NK-92 treated with Interleukin-12 subunit alpha and Interleukin-12 subunit beta, amount 100 ng/mL, for 24 hours (cell line): Measurements from ENCODE around the gene TNRC6B.
"Not testable (repeated sequence)": the region's sequence is repeated elsewhere in the genome, so short reads cannot be mapped to it uniquely, and the experiment has no call there.

Source experiments
- DNase-seq: peaks from one replicate; lab custom pipeline; 2025; lab: John Stamatoyannopoulos, UW

Gene TNRC6B

DNA sequence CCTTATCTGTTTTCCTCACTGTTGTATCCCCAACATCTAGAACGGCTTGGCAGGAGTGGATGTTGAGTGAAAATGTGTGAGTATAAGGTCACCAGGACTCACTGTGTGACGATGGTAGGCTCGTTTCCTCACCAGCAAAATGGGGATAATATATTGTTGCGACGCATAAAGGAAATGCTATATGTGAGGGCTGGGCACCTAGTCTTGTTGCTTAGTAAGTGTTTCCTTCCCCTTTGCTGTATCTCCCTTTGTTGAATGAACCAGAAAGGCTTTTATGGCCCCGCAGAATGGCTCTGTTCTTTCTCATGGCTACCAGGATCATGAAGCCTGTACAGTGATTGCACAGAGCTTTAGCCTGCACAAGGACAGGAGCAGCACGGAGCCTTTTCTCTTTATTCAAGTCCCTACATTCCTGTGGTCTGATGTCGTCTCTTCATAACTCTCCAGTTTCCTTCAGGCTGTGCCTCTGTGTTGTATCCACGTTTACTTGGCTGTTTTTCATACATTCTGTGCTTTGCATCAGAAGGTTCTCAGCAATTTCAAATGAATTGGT lies 5.4 kb downstream of the TNRC6B start:
- DNase-seq: no peak

DNA sequence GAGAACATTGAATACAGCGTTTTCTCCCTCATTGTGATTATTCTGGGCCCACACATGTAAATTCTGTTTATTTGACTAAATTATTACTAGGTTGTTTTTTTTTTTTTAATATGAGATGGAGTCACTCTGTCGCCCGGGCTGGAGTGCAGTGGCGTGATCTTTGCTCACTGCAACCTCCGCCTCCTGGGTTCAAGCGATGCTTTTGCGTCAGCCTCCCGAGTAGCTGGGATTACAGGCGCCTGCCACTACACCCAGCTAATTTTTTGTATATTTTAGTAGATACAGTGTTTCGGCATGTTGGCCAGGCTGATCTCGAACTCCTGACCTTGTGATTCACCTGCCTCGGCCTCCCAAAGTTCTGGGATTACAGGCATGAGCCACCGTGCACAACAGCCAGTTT lies 5.9 kb downstream of the TNRC6B start:
- not testable (repeated sequence) for DNase-seq

DNA sequence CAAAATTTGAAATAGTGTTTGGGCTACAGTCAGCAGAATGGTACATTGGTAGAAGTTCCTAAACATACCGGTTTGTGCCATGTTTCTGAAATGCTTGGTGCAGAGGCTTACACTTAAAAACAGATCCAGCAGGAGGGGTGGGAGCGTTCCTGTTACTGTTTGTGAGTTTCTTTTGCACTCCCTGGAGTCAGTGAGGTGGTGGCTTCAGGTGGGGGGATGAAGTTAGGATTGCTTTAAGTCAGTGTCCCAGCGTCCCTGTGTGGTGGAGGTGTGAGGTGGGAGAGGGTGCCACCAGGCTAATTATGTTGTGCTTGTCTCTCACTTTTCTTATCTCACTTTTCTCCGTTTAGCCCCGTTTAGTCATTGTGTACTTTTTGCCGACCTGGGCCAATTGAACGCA lies 9.7 kb downstream of the TNRC6B start:
- DNase-seq: no peak

DNA sequence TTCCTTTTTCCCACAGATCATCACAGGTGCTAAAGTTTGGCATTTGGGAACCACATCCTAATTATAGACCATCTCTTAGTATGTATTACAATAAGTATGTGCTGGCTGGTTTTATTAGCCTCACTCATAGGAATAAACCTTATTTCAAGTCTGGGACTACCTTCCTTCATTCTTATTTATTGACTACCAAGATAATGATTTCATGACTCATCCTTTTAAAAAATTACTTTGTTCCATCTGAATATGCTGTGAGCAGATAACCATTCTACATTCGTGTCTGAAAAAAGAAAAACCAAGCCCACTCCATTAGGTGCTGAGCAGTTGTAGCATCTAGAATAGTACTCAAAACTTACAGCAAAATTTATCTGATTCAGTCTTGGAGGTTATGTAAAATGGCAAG lies 12.3 kb downstream of the TNRC6B start:
- no peak for DNase-seq

DNA sequence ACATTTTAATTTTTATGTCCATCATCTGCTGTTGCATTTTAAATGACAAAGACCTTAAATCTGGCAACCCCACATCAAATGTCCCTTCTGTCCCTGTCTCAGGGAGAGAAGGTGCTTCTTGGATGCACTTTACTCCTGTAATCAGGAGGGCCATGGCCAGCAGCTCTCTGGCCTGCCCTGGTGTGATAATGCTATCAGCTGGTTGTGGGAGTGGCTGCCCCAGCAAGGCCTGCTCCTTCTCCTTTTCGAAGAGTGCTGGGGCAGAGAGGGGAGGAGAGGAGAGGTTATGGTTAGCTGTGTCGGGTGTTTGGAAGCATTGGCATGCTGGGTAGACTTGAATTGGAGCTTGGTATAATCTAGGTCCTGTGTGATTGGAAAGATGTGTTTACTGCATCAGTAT lies 12.8 kb downstream of the TNRC6B start:
- no peak for DNase-seq

DNA sequence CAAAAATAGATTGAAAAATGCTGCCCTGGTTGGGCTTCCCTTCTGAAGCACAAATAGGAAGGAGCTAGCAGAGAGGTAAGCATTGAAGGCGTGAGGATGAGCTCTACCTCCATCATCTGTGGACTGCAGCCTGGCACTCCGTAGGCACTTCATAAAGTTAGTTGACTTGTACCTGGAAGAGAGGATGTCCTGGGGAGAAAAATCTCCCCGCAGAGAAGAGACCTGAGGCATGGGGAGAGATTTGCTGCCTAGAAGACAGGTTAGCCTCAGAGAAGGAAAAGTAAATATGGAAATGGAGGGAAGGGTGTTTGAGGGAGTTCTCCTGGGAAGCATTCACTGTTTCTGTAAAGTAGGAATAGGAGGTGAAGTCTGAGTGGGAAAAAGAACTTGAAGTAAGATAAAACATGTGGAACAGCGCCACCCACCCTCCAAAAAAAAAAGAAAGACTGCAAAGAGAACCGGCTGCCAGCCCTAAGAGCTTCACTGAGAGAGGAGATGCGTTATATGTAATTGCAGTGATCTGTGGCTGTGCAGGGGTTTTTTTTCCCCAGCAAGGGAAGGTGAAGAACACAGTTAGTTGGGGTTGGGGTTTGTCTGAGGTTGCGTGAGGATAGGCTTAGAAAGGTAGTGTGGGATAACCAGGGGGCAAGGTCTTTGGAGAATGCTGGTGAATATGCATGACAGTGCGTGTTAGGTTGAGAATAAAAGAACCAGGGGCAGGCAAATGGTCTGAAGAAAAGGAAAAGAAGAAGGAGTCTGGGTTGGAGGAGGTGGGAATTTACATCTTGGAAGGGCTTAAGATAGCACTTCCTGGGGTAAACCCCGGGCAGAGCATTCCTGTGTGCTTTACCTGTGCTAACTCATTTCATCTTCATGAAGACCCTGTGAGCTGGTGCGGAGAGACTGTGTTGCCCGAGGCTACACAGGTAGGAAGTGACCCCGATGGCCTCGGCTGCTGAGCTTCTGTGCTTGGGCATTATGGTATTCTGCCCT lies 16.0 kb downstream of the TNRC6B start:
- DNase-seq: no peak

DNA sequence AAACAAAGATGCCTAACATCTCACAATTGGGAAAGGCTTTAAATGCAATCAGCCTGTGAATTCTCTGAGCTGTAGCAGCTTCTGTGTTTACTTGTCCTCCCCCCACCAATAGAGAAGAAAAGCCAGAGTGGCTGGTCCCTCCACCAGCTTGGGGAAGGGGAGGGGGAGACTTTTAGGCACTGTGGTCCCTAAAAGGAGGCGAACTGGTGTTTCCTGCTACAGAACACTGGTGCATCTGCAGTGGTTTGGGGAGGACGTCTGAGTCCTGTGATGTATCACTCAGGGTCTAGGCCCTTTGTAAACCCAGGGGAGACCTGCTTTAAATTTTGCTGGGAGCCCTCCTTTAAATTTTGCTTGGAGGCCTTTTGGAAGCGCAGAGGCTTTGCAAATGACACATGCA lies 16.9 kb downstream of the TNRC6B start:
- DNase-seq: no peak

DNA sequence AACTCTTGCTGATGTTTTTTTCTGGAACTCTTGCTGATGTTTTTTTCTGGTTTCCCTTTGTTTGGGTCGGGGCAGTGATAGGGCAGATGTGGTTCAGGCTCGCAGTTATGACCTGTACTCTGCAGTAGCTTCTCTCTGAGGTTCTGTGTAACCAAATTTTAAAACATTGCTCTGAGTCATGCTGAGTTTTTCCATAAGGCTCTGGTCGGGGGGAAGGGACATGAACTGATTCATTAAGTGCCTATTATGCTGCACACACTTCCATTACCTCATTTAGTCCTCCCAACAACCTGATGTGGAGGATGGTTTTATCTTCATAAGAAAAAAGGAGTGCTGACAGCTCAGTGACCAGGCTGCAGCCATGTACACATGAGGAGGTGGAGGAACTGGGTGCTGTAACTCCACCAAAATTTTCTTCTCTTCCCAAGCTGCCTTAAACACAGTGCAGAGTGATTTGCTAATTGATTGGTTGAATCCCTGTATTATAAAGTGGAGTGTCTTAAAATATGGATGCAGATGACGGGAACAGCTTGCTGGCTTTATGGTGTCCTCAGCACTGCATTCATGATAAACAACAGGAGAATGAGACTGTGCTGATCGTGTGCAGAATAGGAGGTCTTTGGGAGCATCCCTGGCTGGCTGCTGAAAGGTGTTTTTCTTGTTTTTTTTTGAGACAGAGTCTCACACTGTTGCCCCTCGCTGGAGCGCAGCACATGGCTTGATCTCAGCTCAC lies 19.1 kb downstream of the TNRC6B start:
- DNase-seq: no peak

DNA sequence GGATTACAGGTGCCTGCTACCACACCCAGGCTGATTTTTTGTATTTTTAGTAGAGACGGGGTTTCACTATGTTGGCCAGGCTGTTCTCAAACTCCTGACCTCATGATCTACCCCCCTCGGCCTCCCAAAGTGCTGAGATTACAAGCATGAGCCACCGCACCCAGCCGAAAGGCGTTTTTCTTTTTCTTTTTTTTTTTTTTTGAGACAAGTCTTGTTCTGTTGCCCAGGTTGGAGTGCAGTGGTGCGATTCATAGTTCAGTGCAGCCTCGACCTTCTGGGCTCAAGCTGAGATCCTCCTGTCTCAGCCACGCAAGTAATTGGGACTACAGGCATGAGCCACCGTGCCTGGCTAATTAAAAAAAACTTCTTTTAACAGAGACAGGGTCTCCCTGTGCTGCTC lies 19.7 kb downstream of the TNRC6B start:
- not testable (repeated sequence) for DNase-seq

DNA sequence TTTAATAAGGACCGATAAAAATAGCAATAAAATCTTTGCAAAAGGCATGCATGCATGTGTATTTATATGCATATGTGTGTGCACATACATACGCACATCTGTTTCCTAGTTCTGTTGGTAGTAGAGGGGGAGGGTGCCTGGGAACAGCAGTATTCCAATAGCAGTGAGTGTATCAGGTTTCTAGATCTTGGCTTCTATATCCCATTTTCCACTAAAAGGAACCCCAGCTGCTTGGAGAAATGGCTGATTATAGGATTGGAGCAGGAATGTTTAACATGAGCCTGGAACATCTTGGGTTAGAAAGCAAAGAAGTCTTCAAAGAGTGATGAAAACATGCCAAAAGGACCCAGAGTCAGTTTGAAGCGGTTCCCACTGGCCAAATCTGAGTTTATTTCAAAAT lies 21.0 kb downstream of the TNRC6B start:
- DNase-seq: no peak

DNA sequence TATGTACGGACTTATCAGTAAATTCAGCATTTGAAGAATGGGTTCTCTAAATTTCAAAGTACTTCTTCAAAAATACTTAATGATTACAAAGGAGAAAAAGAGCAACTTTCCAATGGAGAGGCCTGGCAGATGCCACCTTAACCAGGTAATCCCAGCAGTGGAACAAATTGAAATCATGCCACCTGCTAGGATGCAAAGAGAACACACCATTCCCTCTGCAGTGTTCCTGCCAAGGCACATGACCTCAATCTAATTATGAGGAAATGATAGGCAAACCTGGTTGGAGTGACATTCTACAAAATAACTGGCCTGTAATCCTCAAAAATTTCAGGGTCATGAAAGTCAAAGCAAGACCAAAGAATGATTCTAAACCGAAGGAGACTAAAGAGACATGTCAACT lies 21.5 kb downstream of the TNRC6B start:
- no peak for DNase-seq

DNA sequence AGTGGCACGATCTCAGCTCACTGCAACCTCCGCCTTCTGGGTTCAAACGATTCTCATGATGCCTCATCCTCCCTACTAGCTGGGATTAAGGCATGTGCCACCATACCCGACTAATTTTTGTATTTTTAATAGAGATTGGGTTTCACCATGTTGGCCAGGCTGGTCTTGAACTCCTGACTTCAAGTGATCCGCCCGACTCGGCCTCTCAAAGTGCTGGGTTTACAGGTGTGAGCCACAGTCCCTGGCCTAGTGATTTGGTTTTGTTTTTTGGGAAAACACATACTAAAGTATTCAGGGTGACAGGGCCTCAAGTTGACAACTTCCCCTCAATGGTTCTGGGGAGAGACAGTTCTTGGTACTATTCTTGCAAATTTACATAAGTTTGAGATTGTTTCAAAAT lies 22.1 kb downstream of the TNRC6B start:
- no peak for DNase-seq

DNA sequence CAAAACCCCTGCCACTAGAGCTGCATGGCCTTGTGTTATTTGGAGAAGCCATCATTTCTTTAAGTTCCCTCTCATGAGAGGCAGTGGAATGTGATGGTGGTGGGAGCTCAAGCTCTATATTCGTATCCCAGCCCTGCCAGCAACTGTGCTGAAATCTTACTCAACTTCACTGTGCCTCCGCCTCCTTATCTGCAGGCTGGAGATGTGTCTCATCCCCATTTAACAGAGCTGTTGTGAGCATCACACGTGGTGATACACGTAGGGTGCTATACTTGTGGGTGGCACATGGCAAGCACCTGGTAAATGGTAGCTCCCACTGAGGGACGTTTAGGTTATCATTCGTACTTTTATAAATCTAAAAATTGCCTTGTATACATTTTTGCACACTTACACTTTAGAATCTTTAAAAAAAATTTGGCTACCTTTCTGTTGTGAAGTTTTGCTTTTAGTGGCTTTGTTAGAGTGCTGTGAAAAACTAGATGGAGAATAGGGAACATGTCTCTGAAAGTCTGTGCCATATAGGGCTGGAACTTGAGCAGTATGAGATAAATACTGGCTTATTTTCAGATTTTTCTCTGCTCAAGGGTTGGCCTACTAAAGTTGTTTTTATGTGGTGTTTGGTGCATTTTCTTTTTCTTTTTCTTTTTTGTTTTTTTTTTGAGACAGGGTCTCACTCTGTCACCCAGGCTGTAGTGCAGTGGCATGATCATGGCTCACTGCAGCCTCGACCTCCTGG lies 23.2 kb downstream of the TNRC6B start:
- DNase-seq: no peak

DNA sequence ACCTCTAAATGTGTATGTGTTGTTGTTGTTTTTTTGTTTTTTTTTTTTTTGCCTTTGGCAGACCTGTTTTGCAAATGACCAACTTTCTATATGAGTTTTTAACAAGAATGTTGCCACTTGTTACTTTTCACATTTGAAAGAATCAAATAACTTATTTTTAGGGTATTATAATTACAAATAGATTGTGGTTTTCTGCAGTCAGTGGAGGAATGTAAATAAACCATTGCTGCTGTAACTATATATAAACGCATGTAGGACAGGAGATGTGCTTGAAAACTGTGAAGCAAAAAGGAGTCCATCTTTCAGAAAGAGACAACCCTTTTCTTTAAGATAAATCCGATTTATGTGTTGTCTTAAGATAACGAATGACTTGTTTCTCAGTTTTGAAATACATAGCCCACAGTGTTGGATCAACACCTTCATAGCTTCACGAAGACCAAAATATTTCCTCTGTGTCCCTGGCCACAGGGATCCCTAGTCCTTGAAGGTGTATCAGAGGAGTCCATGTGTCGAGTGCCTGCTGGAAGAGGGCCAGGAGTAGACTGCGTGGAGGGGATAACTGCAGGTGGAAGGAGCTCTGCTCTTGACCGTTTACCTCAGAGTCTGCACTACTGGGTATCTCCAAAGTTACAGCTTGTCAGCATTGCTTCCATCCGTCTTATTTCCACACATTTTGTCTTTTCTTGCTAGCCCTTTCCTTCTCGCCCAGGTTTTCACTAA lies 24.7 kb downstream of the TNRC6B start:
- DNase-seq: no peak

DNA sequence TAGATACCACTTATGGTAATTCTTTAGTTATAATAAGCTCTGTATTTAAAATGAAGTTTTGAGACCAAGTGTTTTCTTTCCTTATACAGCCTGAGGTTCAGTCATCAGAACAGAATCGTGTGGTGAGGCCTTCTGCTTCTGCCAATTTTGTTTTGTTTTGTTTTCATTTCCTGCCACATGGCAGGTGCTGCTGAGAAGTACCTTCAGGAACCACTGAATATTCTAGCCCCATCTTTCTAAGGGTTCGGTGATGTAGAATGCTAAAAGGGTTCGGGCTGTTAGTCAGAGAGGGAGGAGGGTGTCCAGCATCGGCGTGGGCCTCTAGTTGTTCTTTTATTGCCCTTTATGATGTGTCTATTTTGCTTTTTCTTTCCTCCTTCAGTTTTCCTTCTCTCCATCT lies 25.8 kb downstream of the TNRC6B start:
- DNase-seq: no peak

DNA sequence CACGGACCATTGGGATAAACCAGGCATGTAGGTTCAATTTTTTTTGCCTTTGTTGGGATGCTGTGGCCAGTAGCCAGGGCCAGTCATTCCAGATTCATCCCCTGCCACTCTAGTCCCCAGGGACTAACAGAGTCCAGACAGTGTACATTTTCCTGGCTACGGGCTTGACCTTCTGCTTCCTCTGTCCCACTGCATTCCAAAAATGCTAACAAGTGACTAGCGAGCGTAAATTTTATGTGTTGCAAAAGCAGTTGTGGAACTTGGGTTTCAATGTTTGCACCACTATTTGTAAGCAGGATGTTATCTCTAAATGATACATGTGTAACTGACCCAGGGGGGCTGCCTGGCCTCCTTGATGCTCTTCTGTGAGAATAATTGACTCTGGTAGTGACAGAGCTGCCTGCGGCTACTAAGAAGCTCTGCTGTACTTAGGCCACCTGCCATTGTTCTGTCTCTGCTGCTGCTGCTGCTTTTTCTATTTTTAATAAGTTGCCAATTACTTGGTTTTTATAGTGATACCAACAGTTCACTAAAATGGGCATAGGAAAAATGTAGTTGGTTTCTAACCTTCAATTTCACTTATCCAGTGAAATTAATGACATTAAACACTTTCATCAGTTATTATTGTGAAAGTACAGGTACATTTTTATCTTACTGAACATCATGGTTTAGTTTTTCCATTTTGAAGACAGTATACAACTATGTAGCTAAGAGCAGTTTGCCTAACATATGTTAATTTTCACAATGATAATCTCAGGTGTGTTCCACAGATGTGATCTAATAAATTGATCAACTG lies 26.8 kb downstream of the TNRC6B start:
- no peak for DNase-seq

DNA sequence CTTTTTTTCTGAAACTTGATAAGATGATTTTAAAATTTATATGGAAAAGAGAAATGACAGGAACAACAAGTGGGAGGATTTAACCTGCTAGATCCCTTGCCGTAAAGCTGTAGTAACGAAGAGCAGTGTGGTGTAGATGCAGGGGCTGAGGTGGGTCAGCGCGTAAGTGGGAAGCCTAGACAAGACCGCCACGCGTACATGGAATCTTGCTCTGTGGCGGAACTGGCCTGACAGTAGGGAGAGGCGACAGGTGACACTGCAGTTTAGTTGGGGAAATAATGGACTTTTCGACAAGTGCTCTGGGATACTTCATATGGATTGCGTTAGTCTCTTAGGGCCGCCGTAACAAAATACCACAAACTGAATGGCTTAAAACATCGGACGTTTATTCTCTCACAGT lies 28.8 kb downstream of the TNRC6B start:
- DNase-seq: no peak

DNA sequence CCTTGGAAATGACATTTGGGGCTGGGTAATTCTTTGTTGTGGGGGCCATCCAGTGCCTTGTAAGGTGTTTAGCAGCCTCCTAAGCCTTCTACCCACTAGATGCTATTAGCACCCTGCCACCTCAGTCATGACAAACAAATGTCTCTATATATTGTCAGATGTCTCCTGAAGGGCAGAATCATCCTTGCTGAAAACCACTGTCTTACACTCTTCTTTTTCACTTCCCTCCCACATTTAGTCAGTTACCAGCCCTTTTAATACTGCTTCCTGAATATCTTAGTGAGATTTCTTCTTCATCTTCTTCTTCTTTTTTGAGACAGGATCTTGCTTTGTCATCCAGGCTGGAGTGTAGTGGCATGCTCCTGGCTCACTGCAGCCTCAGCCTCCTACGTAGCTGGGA lies 33.1 kb downstream of the TNRC6B start:
- no peak for DNase-seq

DNA sequence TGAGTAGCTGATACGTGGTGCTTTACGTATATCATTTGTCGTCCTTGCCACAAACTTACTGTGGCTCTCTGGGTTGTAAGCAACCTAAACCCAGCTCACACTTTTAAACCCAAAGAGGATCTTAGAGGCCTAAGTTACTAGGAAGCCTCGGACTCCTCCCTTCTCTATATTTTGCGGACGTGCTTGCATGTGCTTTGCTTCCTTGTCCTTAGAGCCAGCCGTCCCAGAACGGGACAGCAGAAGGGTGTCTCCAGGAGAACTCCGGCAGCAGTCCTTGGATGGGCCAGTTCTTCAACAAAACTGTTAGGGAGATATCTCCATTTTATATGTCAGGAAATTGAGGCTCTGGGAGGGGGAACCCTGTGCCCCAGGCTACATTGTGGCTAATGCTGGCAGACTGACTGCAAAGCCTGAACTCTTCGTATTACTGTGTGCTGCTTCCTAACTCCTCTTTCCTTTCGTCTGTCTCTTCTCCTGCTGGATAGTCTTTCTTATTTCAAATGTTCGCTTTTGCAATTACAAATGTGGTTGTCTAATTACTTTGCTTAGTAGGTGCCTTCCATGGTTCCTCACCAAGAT lies 33.8 kb downstream of the TNRC6B start:
- DNase-seq: no peak

DNA sequence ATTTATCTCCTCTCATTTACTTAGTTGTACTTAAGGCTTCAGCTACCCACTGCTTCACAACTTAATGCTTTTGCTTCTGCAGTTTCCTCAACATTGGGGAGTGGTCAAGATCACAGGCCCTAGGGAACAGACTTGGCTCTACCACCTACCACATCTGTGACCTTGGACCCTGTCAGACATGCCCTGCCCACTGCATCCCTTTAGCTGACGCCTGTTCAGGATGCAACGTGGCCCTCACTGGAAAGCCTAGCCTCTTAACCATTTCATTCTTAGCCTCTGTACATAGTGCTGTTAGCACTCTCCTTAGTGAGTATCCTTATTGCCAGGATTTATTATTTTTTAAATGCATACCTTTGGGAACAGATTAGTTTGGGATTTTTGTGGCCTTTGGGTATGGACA lies 34.4 kb downstream of the TNRC6B start:
- DNase-seq: no peak
